ENCODE measurements around the gene TSPAN3.
A peak's percentile ranks its signal among the peaks of the same experiment; 100 is the strongest.

The TSPAN3 gene

GRCh38 chr15:77023576-77024272, 47.2 kb downstream of the TSPAN3 start:
- no peak for DNase-seq (ENCODE audit: low read depth)

- DNase-seq (ENCODE audit: low read depth) = no peak
These were observed 48.0 kb downstream of the TSPAN3 start for GRCh38 chr15:77022646-77023575.

- DNase-seq (ENCODE audit: low read depth) = no peak
These were observed 49.0 kb downstream of the TSPAN3 start for GRCh38 chr15:77021803-77022381.

GRCh38 chr15:77021088-77021481, 49.8 kb downstream of the TSPAN3 start:
- no peak for DNase-seq (ENCODE audit: low read depth)

GRCh38 chr15:77020348-77021087, 50.4 kb downstream of the TSPAN3 start:
- no peak for DNase-seq (ENCODE audit: low read depth)

- no peak for DNase-seq (ENCODE audit: low read depth)
These were observed 51.2 kb downstream of the TSPAN3 start for GRCh38 chr15:77019521-77020331.

GRCh38 chr15:77018796-77019505, 52.0 kb downstream of the TSPAN3 start:
- no peak for DNase-seq (ENCODE audit: low read depth)

- no peak for DNase-seq (ENCODE audit: low read depth)
These were observed 52.9 kb downstream of the TSPAN3 start for GRCh38 chr15:77017761-77018720.

- DNase-seq (ENCODE audit: low read depth) = no peak
These were observed 53.7 kb downstream of the TSPAN3 start for GRCh38 chr15:77017091-77017660.

- no peak for DNase-seq (ENCODE audit: low read depth)
These were observed 54.6 kb downstream of the TSPAN3 start for GRCh38 chr15:77016321-77016695.

GRCh38 chr15:77015646-77016320, 55.1 kb downstream of the TSPAN3 start:
- no peak for DNase-seq (ENCODE audit: low read depth)

- DNase-seq (ENCODE audit: low read depth) = no peak
These were observed 56.5 kb downstream of the TSPAN3 start for GRCh38 chr15:77014132-77015081.

GRCh38 chr15:77013776-77014131, 57.2 kb downstream of the TSPAN3 start:
- peak; percentile 88 for DNase-seq (ENCODE audit: low read depth)

GRCh38 chr15:77012868-77013267, 58.0 kb downstream of the TSPAN3 start:
- no peak for DNase-seq (ENCODE audit: low read depth)

GRCh38 chr15:77012117-77012712, 58.7 kb downstream of the TSPAN3 start:
- DNase-seq (ENCODE audit: low read depth) = no peak

GRCh38 chr15:77010857-77011256, 60.1 kb downstream of the TSPAN3 start:
- DNase-seq (ENCODE audit: low read depth) = no peak

GRCh38 chr15:77010312-77010686, 60.6 kb downstream of the TSPAN3 start:
- no peak for DNase-seq (ENCODE audit: low read depth)
